Peyer's patch (tissue), 4 donors: ENCODE results near the gene HNRNPR.

Source experiments
- POLR2A ChIP-seq, 2 donors: fragments of 450-650 bp; IDR thresholded peaks; one replicate each; pipeline ENCODE4 v1.5.1; 2017; ENCODE audit warnings: antibody characterized with exemption in 2 of 2, mild to moderate bottlenecking in 2 of 2, moderate library complexity in 2 of 2
- TF ChIP-seq, protein P1 (sequence below), 6 experiments: fragments of 450-650 bp in 4 of 6; fragments of 200-600 bp in 2 of 6; sonication (generic) in 1 of 6; IDR thresholded peaks; one replicate each; pipeline ENCODE4 v1.5.1; 2017 to 2019; ENCODE audit warnings: antibody characterized with exemption in 6 of 6, mild to moderate bottlenecking in 3 of 6, moderate library complexity in 1 of 6

- TF ChIP-seq, protein P1, sequence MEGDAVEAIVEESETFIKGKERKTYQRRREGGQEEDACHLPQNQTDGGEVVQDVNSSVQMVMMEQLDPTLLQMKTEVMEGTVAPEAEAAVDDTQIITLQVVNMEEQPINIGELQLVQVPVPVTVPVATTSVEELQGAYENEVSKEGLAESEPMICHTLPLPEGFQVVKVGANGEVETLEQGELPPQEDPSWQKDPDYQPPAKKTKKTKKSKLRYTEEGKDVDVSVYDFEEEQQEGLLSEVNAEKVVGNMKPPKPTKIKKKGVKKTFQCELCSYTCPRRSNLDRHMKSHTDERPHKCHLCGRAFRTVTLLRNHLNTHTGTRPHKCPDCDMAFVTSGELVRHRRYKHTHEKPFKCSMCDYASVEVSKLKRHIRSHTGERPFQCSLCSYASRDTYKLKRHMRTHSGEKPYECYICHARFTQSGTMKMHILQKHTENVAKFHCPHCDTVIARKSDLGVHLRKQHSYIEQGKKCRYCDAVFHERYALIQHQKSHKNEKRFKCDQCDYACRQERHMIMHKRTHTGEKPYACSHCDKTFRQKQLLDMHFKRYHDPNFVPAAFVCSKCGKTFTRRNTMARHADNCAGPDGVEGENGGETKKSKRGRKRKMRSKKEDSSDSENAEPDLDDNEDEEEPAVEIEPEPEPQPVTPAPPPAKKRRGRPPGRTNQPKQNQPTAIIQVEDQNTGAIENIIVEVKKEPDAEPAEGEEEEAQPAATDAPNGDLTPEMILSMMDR (IDR thresholded peaks at IDR 0.05) = no peak
- TF ChIP-seq POLR2A (IDR thresholded peaks at IDR 0.05) = no peak
Measured at GRCh38 chr1:23383577-23384311, 39.7 kb upstream of the HNRNPR start.
